WTC11 (cell line): ENCODE measurements around the gene SAE1. TPM values are rescaled to one million over a fixed set of nuclear protein-coding genes. Genes with fewer than 3 reads are reported as not detected.

ENCODE experiments used
- ATAC-seq: fragments of 200-7000 bp; cut with Tn5 transposase; 2 replicates; pipeline ENCODE4 v1.10.0; 2021; ENCODE audit warnings: mild to moderate bottlenecking, moderate library complexity
- CTCF ChIA-PET: fragments of 300-600 bp; sonication (Branson Sonifier 250); formaldehyde crosslinking; loops from one replicate; lab custom pipeline; 2021; ENCODE audit warnings: antibody characterized with exemption; lab: Charles Lee
- POLR2A ChIA-PET: fragments of 350-600 bp; sonication (Branson Sonifier 250); formaldehyde crosslinking; loops from one replicate; lab custom pipeline; 2021; ENCODE audit warnings: antibody characterized with exemption; lab: Charles Lee
- DNase-seq: peaks from one replicate; pipeline ENCODE4 v3.0.0; 2021; ENCODE audit warnings: low spot score
- H3K27ac Mint-ChIP-seq: 2 replicates; pipeline ENCODE4 v1.8.0; 2021; ENCODE audit warnings: mixed read lengths
- H3K27me3 Mint-ChIP-seq: 2 replicates; pipeline ENCODE4 v1.8.0; 2021; ENCODE audit warnings: low read depth, mild to moderate bottlenecking, moderate library complexity, mixed read lengths
- H3K36me3 Mint-ChIP-seq: 2 replicates; pipeline ENCODE4 v1.8.0; 2021; ENCODE audit warnings: mixed read lengths
- H3K4me1 Mint-ChIP-seq: 2 replicates; pipeline ENCODE4 v1.8.0; 2022; ENCODE audit warnings: mixed read lengths
- H3K4me3 Mint-ChIP-seq: 2 replicates; pipeline ENCODE4 v1.8.0; 2021; ENCODE audit warnings: mild to moderate bottlenecking, moderate library complexity, mixed read lengths
- H3K9me3 Mint-ChIP-seq: 2 replicates; pipeline ENCODE4 v1.8.0; 2021; ENCODE audit warnings: mixed read lengths
- CREM ChIP-seq: sonication (generic); formaldehyde crosslinking; IDR thresholded peaks from 2 replicates; pipeline ENCODE4 v1.8.1; 2022; ENCODE audit warnings: mild to moderate bottlenecking, missing genetic modification reagents, moderate library complexity
- EMX1 ChIP-seq: fragments of 250-450 bp; sonication (Bioruptor Pico); IDR thresholded peaks from 2 replicates; pipeline ENCODE4 v1.8.0; 2021; ENCODE audit warnings: mild to moderate bottlenecking
- GRHL2 ChIP-seq: fragments of 250-450 bp; sonication (Bioruptor Pico); IDR thresholded peaks from 2 replicates; pipeline ENCODE4 v1.8.0; 2022; ENCODE audit warnings: mild to moderate bottlenecking, moderate library complexity; ENCODE audit not compliant: insufficient replicate concordance, severe bottlenecking
- HMGA2 ChIP-seq: fragments of 250-450 bp; sonication (Bioruptor Pico); IDR thresholded peaks from 2 replicates; pipeline ENCODE4 v1.4.0; 2021; ENCODE audit warnings: mild to moderate bottlenecking, moderate library complexity
- IRF2 ChIP-seq: sonication (generic); formaldehyde crosslinking; IDR thresholded peaks from 2 replicates; pipeline ENCODE4 v1.8.0; 2022; ENCODE audit warnings: low read depth, missing genetic modification reagents, borderline replicate concordance
- MYBL2 ChIP-seq: sonication (generic); formaldehyde crosslinking; IDR thresholded peaks from 2 replicates; pipeline ENCODE4 v1.8.1; 2023; ENCODE audit warnings: mild to moderate bottlenecking, moderate library complexity, missing genetic modification reagents
- NR2C2 ChIP-seq: sonication (generic); formaldehyde crosslinking; IDR thresholded peaks from 2 replicates; pipeline ENCODE4 v1.8.0; 2022; ENCODE audit warnings: mild to moderate bottlenecking, missing genetic modification reagents
- RORB ChIP-seq: fragments of 250-450 bp; sonication (Bioruptor Pico); IDR thresholded peaks from 2 replicates; pipeline ENCODE4 v1.9.0; 2021; ENCODE audit warnings: mild to moderate bottlenecking
- SMAD4 ChIP-seq: sonication (generic); formaldehyde crosslinking; IDR thresholded peaks from 2 replicates; pipeline ENCODE4 v1.8.0; 2022; ENCODE audit warnings: mild to moderate bottlenecking, missing genetic modification reagents
- ZNF219 ChIP-seq: sonication (generic); formaldehyde crosslinking; IDR thresholded peaks from 2 replicates; pipeline ENCODE4 v1.8.0; 2023; ENCODE audit warnings: missing genetic modification reagents, mild to moderate bottlenecking, borderline replicate concordance
- ZNF317 ChIP-seq: sonication (generic); formaldehyde crosslinking; IDR thresholded peaks from 2 replicates; pipeline ENCODE4 v1.8.1; 2023; ENCODE audit warnings: low read depth, mild to moderate bottlenecking, moderate library complexity, missing genetic modification reagents, borderline replicate concordance
- ZNF416 ChIP-seq: fragments of 250-450 bp; sonication (Bioruptor Pico); IDR thresholded peaks from 2 replicates; pipeline ENCODE4 v1.9.0; 2021; ENCODE audit warnings: mild to moderate bottlenecking, inconsistent platforms
- ZNF423 ChIP-seq: fragments of 250-450 bp; sonication (Bioruptor Pico); IDR thresholded peaks from 2 replicates; pipeline ENCODE4 v2.1.2; 2022; ENCODE audit warnings: mild to moderate bottlenecking, moderate library complexity
- ZNF671 ChIP-seq: fragments of 250-450 bp; sonication (Bioruptor Pico); IDR thresholded peaks from 2 replicates; pipeline ENCODE4 v1.8.0; 2021; ENCODE audit warnings: mild to moderate bottlenecking
- total RNA-seq: library from RNA; stranded (reverse); gene quantifications from 3 replicates; pipeline ENCODE4 v1.2.3, GENCODE V29; 2021
- TF ChIP-seq, protein P1 (sequence below): sonication (generic); formaldehyde crosslinking; IDR thresholded peaks from 2 replicates; pipeline ENCODE4 v1.8.1; 2022; ENCODE audit warnings: low read depth, mild to moderate bottlenecking, moderate library complexity, missing genetic modification reagents, borderline replicate concordance
- TF ChIP-seq, protein P2 (sequence below): fragments of 250-450 bp; sonication (Bioruptor Pico); IDR thresholded peaks from 2 replicates; pipeline ENCODE4 v1.9.0; 2021; ENCODE audit warnings: mild to moderate bottlenecking, borderline replicate concordance
- TF ChIP-seq, protein P3 (sequence below): sonication (generic); formaldehyde crosslinking; IDR thresholded peaks from 2 replicates; pipeline ENCODE4 v1.8.1; 2022; ENCODE audit warnings: mild to moderate bottlenecking, missing genetic modification reagents, moderate library complexity, borderline replicate concordance
- TF ChIP-seq, protein P4 (sequence below): sonication (generic); formaldehyde crosslinking; IDR thresholded peaks from 2 replicates; pipeline ENCODE4 v1.8.1; 2022; ENCODE audit warnings: missing genetic modification reagents, borderline replicate concordance

Gene SAE1
- total RNA-seq, 1 experiment from 2014 or later = 224 TPM

DNA sequence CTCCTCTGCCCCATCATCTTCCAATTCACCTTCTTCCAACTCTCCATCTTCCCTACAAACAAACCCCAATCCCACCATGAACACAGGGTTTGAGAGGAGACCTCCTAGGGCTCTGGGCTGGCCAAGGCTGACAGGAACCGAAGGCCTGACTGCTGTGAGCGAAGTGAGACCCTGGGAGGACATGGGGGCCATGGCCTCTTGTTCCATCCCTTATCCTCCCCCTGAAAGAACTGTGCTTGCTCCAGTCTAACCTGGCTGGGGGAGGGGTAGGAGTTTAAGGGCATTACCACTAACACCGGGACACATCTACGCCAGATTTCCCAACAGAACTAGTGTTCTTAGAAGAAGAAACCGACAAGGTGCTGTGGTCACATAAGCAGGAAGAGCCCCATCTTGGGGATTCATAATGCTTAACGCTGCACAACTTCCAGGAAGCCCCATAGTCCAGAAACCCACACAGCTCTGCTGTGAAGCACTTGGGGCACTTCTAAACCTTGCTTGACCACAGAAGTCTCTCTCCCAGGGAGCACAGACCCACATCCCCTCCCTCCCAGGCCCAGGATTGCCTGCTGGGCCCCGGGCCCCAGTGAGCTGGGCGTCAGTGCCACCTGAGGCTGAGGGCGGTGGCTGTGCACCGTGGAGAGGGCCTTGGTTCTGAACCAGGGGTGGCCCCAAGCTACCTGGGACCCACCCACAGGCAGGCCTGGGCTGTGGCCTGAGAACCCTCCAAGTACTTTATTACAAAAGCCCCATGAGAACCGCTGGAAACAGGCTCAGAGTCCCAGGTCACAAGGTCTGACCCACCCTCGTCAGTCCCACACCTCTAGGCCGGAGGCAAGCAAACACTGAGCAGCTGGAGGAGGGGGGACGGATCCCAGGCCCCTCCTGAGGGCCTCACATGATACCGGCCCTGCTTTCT lies 35.8 kb upstream of the SAE1 start:
- H3K4me3 Mint-ChIP-seq = no peak overlapping the region
- ChIA-PET CTCF (interaction anchor here (1.1 to 2.0 kb wide), 3 partner anchors 15 to 82 kb away, joined by 3 to 8 read pairs (median 6); no protein-coding TSS in a partner anchor), POLR2A (no interaction called here)
- no peak for DNase-seq
- no peak for ATAC-seq
- H3K36me3 Mint-ChIP-seq = peaks cover 36% of the 10 kb centered on the region
- H3K4me1 Mint-ChIP-seq = peaks cover 44% of the 10 kb centered on the region
- H3K27ac Mint-ChIP-seq = peak overlapping the region; percentile 58
- TF ChIP-seq, protein P1, sequence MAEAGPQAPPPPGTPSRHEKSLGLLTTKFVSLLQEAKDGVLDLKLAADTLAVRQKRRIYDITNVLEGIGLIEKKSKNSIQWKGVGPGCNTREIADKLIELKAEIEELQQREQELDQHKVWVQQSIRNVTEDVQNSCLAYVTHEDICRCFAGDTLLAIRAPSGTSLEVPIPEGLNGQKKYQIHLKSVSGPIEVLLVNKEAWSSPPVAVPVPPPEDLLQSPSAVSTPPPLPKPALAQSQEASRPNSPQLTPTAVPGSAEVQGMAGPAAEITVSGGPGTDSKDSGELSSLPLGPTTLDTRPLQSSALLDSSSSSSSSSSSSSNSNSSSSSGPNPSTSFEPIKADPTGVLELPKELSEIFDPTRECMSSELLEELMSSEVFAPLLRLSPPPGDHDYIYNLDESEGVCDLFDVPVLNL (CRISPR knock-in tag) = no peak
- no peak for TF ChIP-seq ZNF416 (CRISPR knock-in tag)
- TF ChIP-seq, protein P2, sequence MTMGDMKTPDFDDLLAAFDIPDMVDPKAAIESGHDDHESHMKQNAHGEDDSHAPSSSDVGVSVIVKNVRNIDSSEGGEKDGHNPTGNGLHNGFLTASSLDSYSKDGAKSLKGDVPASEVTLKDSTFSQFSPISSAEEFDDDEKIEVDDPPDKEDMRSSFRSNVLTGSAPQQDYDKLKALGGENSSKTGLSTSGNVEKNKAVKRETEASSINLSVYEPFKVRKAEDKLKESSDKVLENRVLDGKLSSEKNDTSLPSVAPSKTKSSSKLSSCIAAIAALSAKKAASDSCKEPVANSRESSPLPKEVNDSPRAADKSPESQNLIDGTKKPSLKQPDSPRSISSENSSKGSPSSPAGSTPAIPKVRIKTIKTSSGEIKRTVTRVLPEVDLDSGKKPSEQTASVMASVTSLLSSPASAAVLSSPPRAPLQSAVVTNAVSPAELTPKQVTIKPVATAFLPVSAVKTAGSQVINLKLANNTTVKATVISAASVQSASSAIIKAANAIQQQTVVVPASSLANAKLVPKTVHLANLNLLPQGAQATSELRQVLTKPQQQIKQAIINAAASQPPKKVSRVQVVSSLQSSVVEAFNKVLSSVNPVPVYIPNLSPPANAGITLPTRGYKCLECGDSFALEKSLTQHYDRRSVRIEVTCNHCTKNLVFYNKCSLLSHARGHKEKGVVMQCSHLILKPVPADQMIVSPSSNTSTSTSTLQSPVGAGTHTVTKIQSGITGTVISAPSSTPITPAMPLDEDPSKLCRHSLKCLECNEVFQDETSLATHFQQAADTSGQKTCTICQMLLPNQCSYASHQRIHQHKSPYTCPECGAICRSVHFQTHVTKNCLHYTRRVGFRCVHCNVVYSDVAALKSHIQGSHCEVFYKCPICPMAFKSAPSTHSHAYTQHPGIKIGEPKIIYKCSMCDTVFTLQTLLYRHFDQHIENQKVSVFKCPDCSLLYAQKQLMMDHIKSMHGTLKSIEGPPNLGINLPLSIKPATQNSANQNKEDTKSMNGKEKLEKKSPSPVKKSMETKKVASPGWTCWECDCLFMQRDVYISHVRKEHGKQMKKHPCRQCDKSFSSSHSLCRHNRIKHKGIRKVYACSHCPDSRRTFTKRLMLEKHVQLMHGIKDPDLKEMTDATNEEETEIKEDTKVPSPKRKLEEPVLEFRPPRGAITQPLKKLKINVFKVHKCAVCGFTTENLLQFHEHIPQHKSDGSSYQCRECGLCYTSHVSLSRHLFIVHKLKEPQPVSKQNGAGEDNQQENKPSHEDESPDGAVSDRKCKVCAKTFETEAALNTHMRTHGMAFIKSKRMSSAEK (CRISPR knock-in tag) = no peak
- TF ChIP-seq, protein P3, sequence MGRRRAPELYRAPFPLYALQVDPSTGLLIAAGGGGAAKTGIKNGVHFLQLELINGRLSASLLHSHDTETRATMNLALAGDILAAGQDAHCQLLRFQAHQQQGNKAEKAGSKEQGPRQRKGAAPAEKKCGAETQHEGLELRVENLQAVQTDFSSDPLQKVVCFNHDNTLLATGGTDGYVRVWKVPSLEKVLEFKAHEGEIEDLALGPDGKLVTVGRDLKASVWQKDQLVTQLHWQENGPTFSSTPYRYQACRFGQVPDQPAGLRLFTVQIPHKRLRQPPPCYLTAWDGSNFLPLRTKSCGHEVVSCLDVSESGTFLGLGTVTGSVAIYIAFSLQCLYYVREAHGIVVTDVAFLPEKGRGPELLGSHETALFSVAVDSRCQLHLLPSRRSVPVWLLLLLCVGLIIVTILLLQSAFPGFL (CRISPR knock-in tag) = no peak
- no peak for TF ChIP-seq MYBL2 (CRISPR knock-in tag)
- TF ChIP-seq, protein P4, sequence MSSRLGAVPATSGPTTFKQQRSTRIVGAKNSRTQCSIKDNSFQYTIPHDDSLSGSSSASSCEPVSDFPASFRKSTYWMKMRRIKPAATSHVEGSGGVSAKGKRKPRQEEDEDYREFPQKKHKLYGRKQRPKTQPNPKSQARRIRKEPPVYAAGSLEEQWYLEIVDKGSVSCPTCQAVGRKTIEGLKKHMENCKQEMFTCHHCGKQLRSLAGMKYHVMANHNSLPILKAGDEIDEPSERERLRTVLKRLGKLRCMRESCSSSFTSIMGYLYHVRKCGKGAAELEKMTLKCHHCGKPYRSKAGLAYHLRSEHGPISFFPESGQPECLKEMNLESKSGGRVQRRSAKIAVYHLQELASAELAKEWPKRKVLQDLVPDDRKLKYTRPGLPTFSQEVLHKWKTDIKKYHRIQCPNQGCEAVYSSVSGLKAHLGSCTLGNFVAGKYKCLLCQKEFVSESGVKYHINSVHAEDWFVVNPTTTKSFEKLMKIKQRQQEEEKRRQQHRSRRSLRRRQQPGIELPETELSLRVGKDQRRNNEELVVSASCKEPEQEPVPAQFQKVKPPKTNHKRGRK (CRISPR knock-in tag) = no peak
- no peak for TF ChIP-seq ZNF219 (CRISPR knock-in tag)
- no peak for TF ChIP-seq RORB (CRISPR knock-in tag)
- TF ChIP-seq ZNF671 (CRISPR knock-in tag) = no peak
- no peak for TF ChIP-seq CREM (CRISPR knock-in tag)
- TF ChIP-seq NR2C2 (CRISPR knock-in tag) = no peak
- no peak for TF ChIP-seq GRHL2 (CRISPR knock-in tag)
- no peak for TF ChIP-seq IRF2
- no peak for TF ChIP-seq ZNF317 (CRISPR knock-in tag)
- no peak for TF ChIP-seq SMAD4 (CRISPR knock-in tag)
- TF ChIP-seq HMGA2 (CRISPR knock-in tag) = no peak
- no peak for TF ChIP-seq ZNF423 (CRISPR knock-in tag)
- TF ChIP-seq EMX1 (CRISPR knock-in tag) = no peak
- H3K27me3 Mint-ChIP-seq = no peaks in the 10 kb centered on the region
- no peaks in the 10 kb centered on the region for H3K9me3 Mint-ChIP-seq
